SU-DHL-6 (cell line): ENCODE measurements around the gene CARD6.

Experiments
- EZH2phosphoT487 ChIP-seq: fragments of 200-600 bp; sonication (generic), shearing (Covaris generic); conservative IDR thresholded peaks from 2 replicates; pipeline ENCODE4 v1.6.1; 2018; ENCODE audit warnings: mild to moderate bottlenecking, antibody characterized with exemption, low read length, moderate library complexity, mixed read lengths
- TF ChIP-seq, protein P1 (sequence below): fragments of 200-600 bp; sonication (generic); IDR thresholded peaks from one replicate; pipeline ENCODE4 v1.5.1; 2017; ENCODE audit warnings: antibody characterized with exemption, mild to moderate bottlenecking, low read length, moderate library complexity; ENCODE audit not compliant: insufficient read depth, poor library complexity, severe bottlenecking

DNA sequence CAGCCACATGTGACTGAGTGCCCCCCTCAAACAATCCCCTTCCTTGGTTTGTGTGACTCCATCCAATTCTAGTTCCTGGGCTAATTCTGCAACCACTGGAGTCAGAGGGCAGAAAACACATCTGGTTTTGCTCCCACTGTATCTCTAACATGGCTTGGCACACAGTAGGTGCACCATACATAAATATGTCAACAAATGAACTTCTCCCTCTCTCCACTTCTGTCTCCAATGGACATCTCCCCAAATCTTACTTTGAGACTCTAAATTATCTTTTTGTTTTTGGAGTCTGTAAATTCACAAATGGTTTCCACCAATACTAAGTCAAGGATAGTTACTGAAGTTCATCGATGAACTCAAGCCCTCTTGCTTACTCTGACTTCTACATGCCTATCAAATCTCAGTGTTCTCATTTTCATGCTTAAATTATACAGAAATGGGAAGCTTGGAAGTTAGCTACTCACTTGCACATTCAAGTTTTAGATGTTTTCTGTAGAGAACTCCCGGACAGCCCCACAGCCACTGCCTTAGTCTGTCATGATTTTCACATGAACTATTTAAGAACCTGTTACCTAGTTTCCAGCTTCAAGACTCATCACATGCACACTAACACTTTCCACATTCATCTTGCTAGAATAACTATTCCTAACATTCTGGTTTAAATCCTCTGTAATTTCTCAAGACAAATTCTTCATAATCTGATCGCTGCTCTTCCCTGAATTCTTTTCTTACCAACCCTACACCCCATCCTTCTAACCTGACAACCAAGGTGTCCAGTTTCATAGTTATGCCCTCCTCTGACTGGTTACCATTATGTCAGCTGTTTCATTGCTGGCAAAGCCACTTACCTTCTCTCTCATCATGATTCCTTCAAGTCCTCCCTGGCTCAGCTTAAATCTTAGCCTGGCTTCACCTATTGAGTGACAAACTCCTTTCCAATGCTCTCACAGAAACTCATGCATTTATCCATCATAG, 12.2 kb upstream of the CARD6 start:
- TF ChIP-seq, protein P1, sequence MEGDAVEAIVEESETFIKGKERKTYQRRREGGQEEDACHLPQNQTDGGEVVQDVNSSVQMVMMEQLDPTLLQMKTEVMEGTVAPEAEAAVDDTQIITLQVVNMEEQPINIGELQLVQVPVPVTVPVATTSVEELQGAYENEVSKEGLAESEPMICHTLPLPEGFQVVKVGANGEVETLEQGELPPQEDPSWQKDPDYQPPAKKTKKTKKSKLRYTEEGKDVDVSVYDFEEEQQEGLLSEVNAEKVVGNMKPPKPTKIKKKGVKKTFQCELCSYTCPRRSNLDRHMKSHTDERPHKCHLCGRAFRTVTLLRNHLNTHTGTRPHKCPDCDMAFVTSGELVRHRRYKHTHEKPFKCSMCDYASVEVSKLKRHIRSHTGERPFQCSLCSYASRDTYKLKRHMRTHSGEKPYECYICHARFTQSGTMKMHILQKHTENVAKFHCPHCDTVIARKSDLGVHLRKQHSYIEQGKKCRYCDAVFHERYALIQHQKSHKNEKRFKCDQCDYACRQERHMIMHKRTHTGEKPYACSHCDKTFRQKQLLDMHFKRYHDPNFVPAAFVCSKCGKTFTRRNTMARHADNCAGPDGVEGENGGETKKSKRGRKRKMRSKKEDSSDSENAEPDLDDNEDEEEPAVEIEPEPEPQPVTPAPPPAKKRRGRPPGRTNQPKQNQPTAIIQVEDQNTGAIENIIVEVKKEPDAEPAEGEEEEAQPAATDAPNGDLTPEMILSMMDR = no peak
- no peak for TF ChIP-seq EZH2phosphoT487
